GM12891 (cell line): Measurements from ENCODE around the gene ZMYND12.

Source experiments
- PAX5 ChIP-seq: IDR thresholded peaks from 2 replicates; pipeline ENCODE4 v1.6.1; 2011; ENCODE audit warnings: low read length, moderate library complexity, mild to moderate bottlenecking; ENCODE audit not compliant: insufficient read depth, severe bottlenecking
- POLR2A ChIP-seq: IDR thresholded peaks from 2 replicates; pipeline ENCODE4 v1.6.1; 2011; ENCODE audit warnings: low read depth, low read length, control low read depth
- POLR2AphosphoS5 ChIP-seq: IDR thresholded peaks from 2 replicates; pipeline ENCODE4 v1.6.1; 2011; ENCODE audit warnings: low read depth, low read length, control low read depth
- POU2F2 ChIP-seq: IDR thresholded peaks from 2 replicates; pipeline ENCODE4 v1.6.1; 2011; ENCODE audit warnings: low read depth, mild to moderate bottlenecking, control low read depth, low read length, moderate library complexity
- SPI1 ChIP-seq: IDR thresholded peaks from 2 replicates; pipeline ENCODE4 v1.6.1; 2011; ENCODE audit warnings: low read depth, low read length, control low read depth
- TAF1 ChIP-seq: IDR thresholded peaks from 2 replicates; pipeline ENCODE4 v1.6.1; 2011; ENCODE audit warnings: low read depth, low read length, control low read depth

DNA sequence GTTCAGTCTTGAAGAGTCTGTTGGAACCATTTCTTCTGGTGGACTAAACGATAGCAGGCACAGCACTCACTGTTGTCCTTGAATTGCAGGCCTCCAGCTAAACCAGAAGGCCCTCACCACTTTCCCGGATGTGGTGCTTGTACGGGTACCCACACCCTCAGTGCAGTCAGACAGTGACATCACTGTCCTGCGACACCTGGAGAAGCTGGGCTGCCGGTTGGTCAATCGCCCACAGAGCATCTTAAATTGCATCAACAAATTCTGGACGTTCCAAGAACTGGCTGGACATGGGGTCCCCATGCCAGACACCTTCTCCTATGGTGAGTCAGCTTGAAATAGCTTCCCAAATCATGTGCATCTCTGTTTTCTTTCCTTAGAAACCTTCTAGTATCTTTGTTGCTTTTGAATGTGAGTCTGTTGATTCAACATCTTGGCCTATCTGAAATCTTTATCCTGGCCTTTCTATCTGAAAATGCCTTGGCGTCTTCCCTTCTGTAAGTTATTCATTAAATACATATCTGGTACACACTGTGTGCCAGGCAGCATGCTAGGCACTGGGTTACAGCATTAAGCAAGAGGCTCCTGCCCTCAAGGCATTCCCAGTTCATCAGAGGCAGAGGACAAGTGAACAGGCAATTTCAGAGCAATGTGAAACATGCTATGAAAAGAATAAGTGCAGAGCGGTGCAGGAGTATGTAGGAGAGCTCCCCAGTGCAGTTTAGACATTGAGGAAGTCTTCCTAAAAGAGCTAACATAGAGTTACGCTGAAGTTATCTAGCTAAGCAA, 56.3 kb downstream of the ZMYND12 start:
- TF ChIP-seq POLR2A (no peak), TAF1 (no peak), POLR2AphosphoS5 (no peak), SPI1 (no peak), POU2F2 (no peak), PAX5 (no peak)
